ENCODE data around the gene SDR9C7. TPM values are rescaled to one million over a fixed set of nuclear protein-coding genes. Genes with fewer than 3 reads are reported as not detected.
"Not testable (repeated sequence)": the region's sequence is repeated elsewhere in the genome, so short reads cannot be mapped to it uniquely, and the experiment has no call there.

Gene SDR9C7
- total RNA-seq, 2 experiments from 2014 or later: not detected

DNA sequence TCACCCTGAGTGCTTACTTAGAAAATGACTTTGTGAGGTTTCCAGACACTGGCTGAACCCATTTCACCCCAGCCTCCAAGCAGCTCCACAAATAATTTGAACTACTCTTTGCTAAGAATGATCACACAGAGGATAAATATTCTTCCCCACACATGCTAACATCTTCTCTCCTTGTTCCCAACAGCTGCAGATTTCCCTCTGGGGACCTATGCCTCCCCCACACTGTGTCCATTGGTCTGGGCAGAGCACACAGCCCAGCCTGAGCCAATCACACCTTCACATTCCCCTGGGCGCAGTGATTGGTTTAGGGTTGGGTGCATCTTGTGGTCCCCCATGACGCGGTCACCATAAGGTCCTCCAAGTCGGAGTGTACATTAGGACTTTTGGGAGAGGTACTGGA lies 6.9 kb downstream of the SDR9C7 start:
- no peaks in the 10 kb centered on the region for H3K9me3 Mint-ChIP-seq
- DNase-seq: no peak
- no peaks in the 10 kb centered on the region for H3K27me3 Mint-ChIP-seq (ENCODE audit: low read depth)
- CTCF ChIA-PET: interaction anchor here (1.1 to 1.4 kb wide), 2 partner anchors 11 to 61 kb away, joined by 3 to 5 read pairs; no protein-coding TSS in a partner anchor
- intact Hi-C loops (cut with micrococcal nuclease): no loop called here
- H3K27ac Mint-ChIP-seq: no peak overlapping the region
- H3K4me1 Mint-ChIP-seq (ENCODE audit: low read depth): peaks cover 9% of the 10 kb centered on the region
- no peaks in the 10 kb centered on the region for H3K36me3 Mint-ChIP-seq (ENCODE audit: low read depth)
- H3K4me3 Mint-ChIP-seq: no peak overlapping the region

DNA sequence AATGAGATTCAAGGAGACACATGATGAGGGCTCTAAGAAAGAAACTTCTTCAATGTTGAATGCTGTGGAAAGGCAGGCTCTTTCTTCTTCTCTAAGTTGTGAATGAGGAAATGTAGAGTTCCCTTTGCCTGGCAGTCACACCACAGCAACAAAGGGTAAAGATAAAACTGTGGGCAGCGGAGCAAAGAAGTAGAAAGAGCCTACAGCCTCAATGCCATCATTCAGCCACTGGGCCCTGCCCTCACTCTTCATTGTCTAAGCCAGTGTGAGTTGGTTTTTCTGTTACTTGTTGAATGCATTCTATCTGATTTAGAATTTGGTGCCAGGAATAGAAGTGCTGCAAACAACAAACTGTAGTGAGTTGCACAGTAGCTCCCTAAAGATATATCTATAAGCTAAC lies 12.2 kb downstream of the SDR9C7 start:
- no peak for DNase-seq
- H3K27ac Mint-ChIP-seq: no peak overlapping the region
- intact Hi-C loops (cut with micrococcal nuclease): no loop called here
- H3K4me3 Mint-ChIP-seq: no peak overlapping the region
- H3K9me3 Mint-ChIP-seq: peaks cover 7% of the 10 kb centered on the region
- no peaks in the 10 kb centered on the region for H3K36me3 Mint-ChIP-seq (ENCODE audit: low read depth)
- H3K4me1 Mint-ChIP-seq (ENCODE audit: low read depth): no peaks in the 10 kb centered on the region
- CTCF ChIA-PET: no interaction called here
- no peaks in the 10 kb centered on the region for H3K27me3 Mint-ChIP-seq (ENCODE audit: low read depth)

DNA sequence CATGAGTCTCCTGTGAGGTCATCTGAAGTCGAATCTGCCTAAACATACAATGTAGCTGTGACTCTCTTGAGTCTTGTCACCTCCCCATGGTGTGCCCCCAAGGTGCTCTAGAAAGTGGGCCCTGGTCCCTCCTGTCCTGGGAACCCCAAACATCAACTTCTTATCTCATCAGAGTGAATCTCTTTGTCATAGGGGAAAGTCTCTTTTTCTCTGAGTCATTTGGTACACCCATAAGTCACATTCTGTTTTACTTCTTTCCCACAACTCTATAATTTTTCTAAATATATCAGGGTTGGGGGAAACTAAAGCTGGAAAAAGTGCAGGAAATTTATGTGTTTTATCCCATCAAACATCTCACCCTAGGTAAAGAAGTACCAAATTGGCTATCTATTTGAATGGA lies 12.9 kb downstream of the SDR9C7 start:
- no peaks in the 10 kb centered on the region for H3K36me3 Mint-ChIP-seq (ENCODE audit: low read depth)
- CTCF ChIA-PET: no interaction called here
- H3K27ac Mint-ChIP-seq: no peak overlapping the region
- no peaks in the 10 kb centered on the region for H3K4me1 Mint-ChIP-seq (ENCODE audit: low read depth)
- no peaks in the 10 kb centered on the region for H3K27me3 Mint-ChIP-seq (ENCODE audit: low read depth)
- peaks cover 7% of the 10 kb centered on the region for H3K9me3 Mint-ChIP-seq
- intact Hi-C loops (cut with micrococcal nuclease): no loop called here
- no peak overlapping the region for H3K4me3 Mint-ChIP-seq
- no peak for DNase-seq

DNA sequence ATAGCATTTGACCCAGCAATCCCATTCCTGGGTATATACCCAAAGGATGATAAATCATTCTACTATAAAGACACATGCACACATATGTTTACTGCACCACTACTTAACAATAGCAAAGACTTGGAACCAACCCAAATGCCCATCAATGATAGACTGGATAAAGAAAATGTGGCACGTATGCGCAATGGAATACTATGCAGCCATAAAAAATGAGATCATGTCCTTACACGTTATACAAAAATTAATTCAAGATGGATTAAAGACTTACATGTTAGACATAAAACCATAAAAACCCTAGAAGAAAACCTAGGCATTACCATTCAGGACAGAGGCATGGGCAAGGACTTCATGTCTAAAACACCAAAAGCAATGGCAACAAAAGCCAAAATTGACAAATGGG lies 16.1 kb downstream of the SDR9C7 start:
- H3K36me3 Mint-ChIP-seq (ENCODE audit: low read depth); H3K4me3 Mint-ChIP-seq; intact Hi-C loops (cut with micrococcal nuclease): not testable (repeated sequence)

DNA sequence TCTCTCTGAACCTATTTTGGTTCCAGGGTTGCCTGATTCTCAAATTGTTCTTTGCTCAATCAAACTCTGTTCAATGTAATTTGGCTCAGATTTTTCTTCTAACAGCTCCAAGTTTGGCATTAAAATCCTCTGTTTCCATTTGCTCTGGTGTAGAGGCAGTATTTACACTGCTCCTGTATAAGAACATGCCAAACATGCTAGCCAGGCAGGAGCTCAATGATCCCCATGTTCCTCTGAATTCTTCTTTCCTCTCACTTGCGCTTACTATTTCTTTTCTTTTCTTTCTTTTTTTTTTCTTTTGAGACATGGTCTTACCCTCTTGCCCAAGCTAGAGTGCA lies 17.2 kb downstream of the SDR9C7 start:
- H3K9me3 Mint-ChIP-seq: peaks cover 7% of the 10 kb centered on the region
- intact Hi-C loops (cut with micrococcal nuclease): no loop called here
- CTCF ChIA-PET: interaction anchor here (0.9 to 1.1 kb wide), 2 partner anchors 10 to 21 kb away, joined by 5 read pairs; no protein-coding TSS in a partner anchor
- no peak overlapping the region for H3K27ac Mint-ChIP-seq
- H3K36me3 Mint-ChIP-seq (ENCODE audit: low read depth): no peaks in the 10 kb centered on the region
- peaks cover 1% of the 10 kb centered on the region for H3K27me3 Mint-ChIP-seq (ENCODE audit: low read depth)
- no peaks in the 10 kb centered on the region for H3K4me1 Mint-ChIP-seq (ENCODE audit: low read depth)
- no peak overlapping the region for H3K4me3 Mint-ChIP-seq
- DNase-seq: no peak

More for the DNA sequence above, 16.1 kb downstream of the SDR9C7 start:
- H3K4me1 Mint-ChIP-seq (ENCODE audit: low read depth); DNase-seq; CTCF ChIA-PET; H3K27ac Mint-ChIP-seq; H3K27me3 Mint-ChIP-seq (ENCODE audit: low read depth); H3K9me3 Mint-ChIP-seq: not testable (repeated sequence)

GRCh38 chr12:56916296-56916995 lies 17.8 kb downstream of the SDR9C7 start:
- Mint-ChIP-seq H3K9me3 (peaks cover 7% of the 10 kb centered on the region), H3K36me3 (ENCODE audit: low read depth) (no peaks in the 10 kb centered on the region), H3K4me3 (no peak overlapping the region), H3K27me3 (ENCODE audit: low read depth) (peaks cover 3% of the 10 kb centered on the region), H3K4me1 (ENCODE audit: low read depth) (no peaks in the 10 kb centered on the region), H3K27ac (no peak overlapping the region)
- no peak for DNase-seq
- intact Hi-C loops (cut with micrococcal nuclease): no loop called here
- CTCF ChIA-PET: interaction anchor here (0.9 to 1.3 kb wide), 3 partner anchors 11 to 71 kb away, joined by 5 to 7 read pairs (median 5); no protein-coding TSS in a partner anchor

- CTCF ChIA-PET: no interaction called here
- no peak overlapping the region for H3K27ac Mint-ChIP-seq
- peaks cover 6% of the 10 kb centered on the region for H3K9me3 Mint-ChIP-seq
- intact Hi-C loops (cut with micrococcal nuclease): no loop called here
- H3K27me3 Mint-ChIP-seq (ENCODE audit: low read depth): peaks cover 3% of the 10 kb centered on the region
- H3K4me1 Mint-ChIP-seq (ENCODE audit: low read depth): no peaks in the 10 kb centered on the region
- no peak for DNase-seq
- H3K4me3 Mint-ChIP-seq: no peak overlapping the region
- no peaks in the 10 kb centered on the region for H3K36me3 Mint-ChIP-seq (ENCODE audit: low read depth)
Measured at GRCh38 chr12:56914724-56915123, 19.5 kb downstream of the SDR9C7 start.

- Mint-ChIP-seq H3K4me1 (ENCODE audit: low read depth) (no peaks in the 10 kb centered on the region), H3K36me3 (ENCODE audit: low read depth) (no peaks in the 10 kb centered on the region), H3K4me3 (no peak overlapping the region), H3K9me3 (peaks cover 11% of the 10 kb centered on the region), H3K27me3 (ENCODE audit: low read depth) (peaks cover 3% of the 10 kb centered on the region), H3K27ac (no peak overlapping the region)
- DNase-seq: no peak
- intact Hi-C loops (cut with micrococcal nuclease): no loop called here
- CTCF ChIA-PET: no interaction called here
Measured at GRCh38 chr12:56914256-56914655, 20.0 kb downstream of the SDR9C7 start.

DNA sequence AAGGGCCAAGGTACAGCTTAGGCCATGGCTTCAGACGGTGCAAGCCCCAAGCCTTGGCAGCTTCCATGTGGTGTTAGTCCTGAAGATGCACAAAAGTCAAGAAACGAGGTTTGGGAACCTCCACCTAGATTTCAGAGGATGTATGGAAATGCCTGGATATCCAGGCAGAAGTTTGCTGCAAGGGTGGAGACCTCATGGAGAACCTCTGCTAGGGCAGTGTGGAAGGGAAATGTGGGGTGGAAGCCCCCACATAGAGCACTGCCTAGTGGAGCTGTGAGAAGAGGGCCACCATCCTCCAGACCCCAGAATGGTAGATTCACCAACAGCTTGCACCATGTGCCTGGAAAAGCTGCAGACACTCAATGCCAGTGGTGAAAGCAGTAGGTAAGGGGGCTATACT lies 24.8 kb downstream of the SDR9C7 start:
- intact Hi-C loops (cut with micrococcal nuclease); DNase-seq; H3K27ac Mint-ChIP-seq; CTCF ChIA-PET; H3K4me1 Mint-ChIP-seq (ENCODE audit: low read depth); H3K4me3 Mint-ChIP-seq; H3K36me3 Mint-ChIP-seq (ENCODE audit: low read depth); H3K27me3 Mint-ChIP-seq (ENCODE audit: low read depth): not testable (repeated sequence)
- H3K9me3 Mint-ChIP-seq: peaks cover 15% of the 10 kb centered on the region

DNA sequence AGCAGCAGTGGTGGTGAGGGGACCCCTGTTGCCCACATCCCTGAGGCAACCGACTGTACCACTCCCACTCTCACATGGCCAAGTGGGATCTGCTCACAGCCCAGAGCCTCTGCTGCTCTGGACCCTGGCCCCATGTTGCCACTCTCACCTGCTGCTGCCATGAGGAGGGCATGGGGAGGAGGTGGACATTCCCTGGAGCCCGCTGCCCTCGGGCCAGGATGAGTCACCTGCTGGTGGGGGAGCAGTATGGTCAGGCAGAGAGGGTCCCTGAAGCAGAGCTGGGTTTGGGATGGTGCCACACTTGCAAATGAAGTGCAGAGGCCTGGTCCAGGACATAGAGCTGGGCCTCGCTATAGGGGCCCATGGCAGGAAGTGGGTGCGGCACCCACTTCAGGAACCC lies 26.1 kb downstream of the SDR9C7 start:
- DNase-seq: no peak
- H3K4me3 Mint-ChIP-seq: no peak overlapping the region
- peaks cover 21% of the 10 kb centered on the region for H3K9me3 Mint-ChIP-seq
- intact Hi-C loops (cut with micrococcal nuclease): no loop called here
- H3K27me3 Mint-ChIP-seq (ENCODE audit: low read depth): peaks cover 3% of the 10 kb centered on the region
- no peak overlapping the region for H3K27ac Mint-ChIP-seq
- no peaks in the 10 kb centered on the region for H3K36me3 Mint-ChIP-seq (ENCODE audit: low read depth)
- H3K4me1 Mint-ChIP-seq (ENCODE audit: low read depth): no peaks in the 10 kb centered on the region
- CTCF ChIA-PET: no interaction called here

DNA sequence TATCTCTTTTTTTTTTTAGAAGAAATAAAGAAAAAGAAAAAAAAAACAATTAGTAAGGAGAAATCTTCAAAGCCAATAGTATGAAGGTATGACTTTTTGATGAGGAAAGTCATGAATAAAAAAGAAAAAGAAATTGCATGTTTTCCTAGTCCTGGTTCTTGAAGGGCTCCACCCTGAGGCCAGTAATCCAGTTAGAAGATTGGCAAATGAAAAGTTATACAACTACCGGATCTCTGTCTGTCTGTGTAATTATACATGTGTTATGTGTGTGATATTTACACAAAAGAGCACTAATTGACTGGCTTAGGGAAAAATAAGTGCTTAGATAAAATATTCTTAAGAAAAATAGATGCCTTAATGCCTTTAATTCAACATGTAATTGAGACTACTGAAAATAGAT lies 28.4 kb downstream of the SDR9C7 start:
- peaks cover 2% of the 10 kb centered on the region for H3K36me3 Mint-ChIP-seq (ENCODE audit: low read depth)
- CTCF ChIA-PET: no interaction called here
- no peak overlapping the region for H3K4me3 Mint-ChIP-seq
- no peak for DNase-seq
- intact Hi-C loops (cut with micrococcal nuclease): no loop called here
- no peaks in the 10 kb centered on the region for H3K27me3 Mint-ChIP-seq (ENCODE audit: low read depth)
- H3K4me1 Mint-ChIP-seq (ENCODE audit: low read depth): no peaks in the 10 kb centered on the region
- peaks cover 30% of the 10 kb centered on the region for H3K9me3 Mint-ChIP-seq
- no peak overlapping the region for H3K27ac Mint-ChIP-seq

DNA sequence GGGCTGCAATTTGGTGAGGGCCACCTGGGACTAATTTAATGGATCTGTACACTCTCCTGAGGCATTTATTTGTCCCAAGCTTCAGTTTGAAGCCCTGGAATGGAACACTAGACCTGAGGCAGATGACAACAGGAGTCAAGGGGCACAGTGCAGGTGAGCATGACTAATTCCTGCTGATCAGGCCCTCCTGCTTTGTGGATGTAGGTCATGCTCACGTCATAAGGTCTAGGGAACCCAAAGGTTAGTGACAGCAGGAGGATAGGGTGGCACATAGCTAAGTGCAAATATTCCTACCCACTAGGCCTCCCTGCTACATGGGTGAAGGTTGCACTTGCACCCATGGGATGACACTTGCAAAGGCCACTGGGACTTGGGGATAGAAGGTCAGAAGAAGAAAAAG lies 30.8 kb downstream of the SDR9C7 start:
- DNase-seq: no peak
- CTCF ChIA-PET: no interaction called here
- Mint-ChIP-seq H3K4me3 (no peak overlapping the region), H3K27me3 (ENCODE audit: low read depth) (no peaks in the 10 kb centered on the region), H3K4me1 (ENCODE audit: low read depth) (no peaks in the 10 kb centered on the region), H3K36me3 (ENCODE audit: low read depth) (peaks cover 2% of the 10 kb centered on the region), H3K27ac (no peak overlapping the region), H3K9me3 (peaks cover 29% of the 10 kb centered on the region)
- intact Hi-C loops (cut with micrococcal nuclease): no loop called here

GRCh38 chr12:56901313-56901712 lies 32.9 kb downstream of the SDR9C7 start:
- H3K27me3 Mint-ChIP-seq (ENCODE audit: low read depth); H3K27ac Mint-ChIP-seq; intact Hi-C loops (cut with micrococcal nuclease); H3K4me1 Mint-ChIP-seq (ENCODE audit: low read depth); CTCF ChIA-PET; H3K36me3 Mint-ChIP-seq (ENCODE audit: low read depth); H3K4me3 Mint-ChIP-seq; DNase-seq: not testable (repeated sequence)
- peaks cover 29% of the 10 kb centered on the region for H3K9me3 Mint-ChIP-seq
